Frontal cortex (tissue), 4 donors: ENCODE data around the gene OSCP1. TPM values are rescaled to one million over a fixed set of nuclear protein-coding genes. Genes with fewer than 3 reads are reported as not detected.

Source experiments
- DNase-seq, 2 donors: peaks; one replicate each; pipeline ENCODE4 v3.0.0; 2012; ENCODE audit warnings: low spot score in 2 of 2
- FAIRE-seq: peaks from 2 replicates; lab custom pipeline; 2012; peaks lifted over from hg19 to GRCh38; lab: Jason Lieb, UNC
- total RNA-seq: library from RNA; depleted of rRNA; stranded (reverse); fragments of >200 nt; gene quantifications from one replicate; pipeline ENCODE4 v1.2.3, GENCODE V29; 2014
- donor health status: control.
- donor health status: control.
- donor health status: control.

The OSCP1 gene
- total RNA-seq, 1 donor from 2014 or later = 20.8 TPM

- no peak for FAIRE-seq
- DNase-seq = no peak
These were observed 62.9 kb downstream of the OSCP1 start for GRCh38 chr1:36387141-36387949.

- FAIRE-seq (no peak), DNase-seq (peak; percentile 73 to 85)
These were observed 63.7 kb downstream of the OSCP1 start for GRCh38 chr1:36386265-36387140.

GRCh38 chr1:36385410-36386264 lies 64.6 kb downstream of the OSCP1 start, which contains the start of gene STK40:
Gene STK40, minus strand, starts transcription at chr1:36385924. Its CDS starts 24,592 bp downstream, at chr1:36361332.
- FAIRE-seq = peak; percentile 34
- DNase-seq = peak; percentile 93 to 95

- FAIRE-seq = no peak
- DNase-seq = no peak
These were observed 65.5 kb downstream of the OSCP1 start for GRCh38 chr1:36384542-36385409.

- no peak for DNase-seq
- no peak for FAIRE-seq
These were observed 67.0 kb downstream of the OSCP1 start for GRCh38 chr1:36383240-36383639.

- DNase-seq (no peak), FAIRE-seq (no peak)
These were observed 67.6 kb downstream of the OSCP1 start for GRCh38 chr1:36382669-36383068.

- FAIRE-seq = no peak
- no peak for DNase-seq
These were observed 68.0 kb downstream of the OSCP1 start for GRCh38 chr1:36382231-36382630.

GRCh38 chr1:36381405-36381804 lies 68.8 kb downstream of the OSCP1 start:
- no peak for FAIRE-seq
- no peak for DNase-seq

- DNase-seq = no peak
- no peak for FAIRE-seq
These were observed 69.5 kb downstream of the OSCP1 start for GRCh38 chr1:36380782-36381181.

- DNase-seq (no peak), FAIRE-seq (no peak)
These were observed 70.1 kb downstream of the OSCP1 start for GRCh38 chr1:36380143-36380619.

- DNase-seq (no peak), FAIRE-seq (no peak)
These were observed 72.3 kb downstream of the OSCP1 start for GRCh38 chr1:36377791-36378492.

GRCh38 chr1:36372617-36373016 lies 77.6 kb downstream of the OSCP1 start:
- no peak for DNase-seq
- no peak for FAIRE-seq

- FAIRE-seq (no peak), DNase-seq (peak; percentile 52 to 77)
These were observed 81.0 kb downstream of the OSCP1 start for GRCh38 chr1:36369061-36369861.
